Measurements from ENCODE around the gene SERINC5. TPM values are rescaled to one million over a fixed set of nuclear protein-coding genes. Genes with fewer than 3 reads are reported as not detected.

Gene SERINC5
- total RNA-seq, 4 donors from 2014 or later: 6.5 to 9.3 (median 8.8) TPM

GRCh38 chr5:80076131-80077050, 179.5 kb downstream of the SERINC5 start:
- 87 to 96% methylated on average over 5 to 9 of the region's 10 CpGs for WGBS, 2 donors (ENCODE audit: low coverage in 1 of 2)
- H3K36me3 ChIP-seq: peaks cover 0 to 6% of the 10 kb centered on the region in 2 donors
- no peaks in the 10 kb centered on the region for H3K27me3 ChIP-seq
- no peak overlapping the region for H3K27ac ChIP-seq
- no peaks in the 10 kb centered on the region for H3K4me1 ChIP-seq
- no peak for ATAC-seq
- H3K9me3 ChIP-seq: no peaks in the 10 kb centered on the region
- no peak overlapping the region for H3K4me3 ChIP-seq
- TF ChIP-seq POLR2AphosphoS5 (IDR thresholded peaks at IDR 0.05) (no peak), EP300 (IDR thresholded peaks at IDR 0.05) (no peak), POLR2A (IDR thresholded peaks at IDR 0.05) (no peak), CTCF (IDR thresholded peaks at IDR 0.05) (no peak)

- ATAC-seq: no peak
- TF ChIP-seq POLR2A (IDR thresholded peaks at IDR 0.05) (no peak), CTCF (IDR thresholded peaks at IDR 0.05) (no peak), POLR2AphosphoS5 (IDR thresholded peaks at IDR 0.05) (no peak), EP300 (IDR thresholded peaks at IDR 0.05) (no peak)
Observed at GRCh38 chr5:80072103-80073073, 183.5 kb downstream of the SERINC5 start.

GRCh38 chr5:80071510-80072021, 184.3 kb downstream of the SERINC5 start:
- H3K4me1 ChIP-seq: peaks cover 0 to 9% (median 4%) of the 10 kb centered on the region in 3 donors

More at GRCh38 chr5:80072103-80073073, 183.5 kb downstream of the SERINC5 start:
- no peaks in the 10 kb centered on the region for H3K27me3 ChIP-seq
- WGBS, 2 donors (ENCODE audit: low coverage in 1 of 2): 81 to 86% methylated on average over 8 to 9 of the region's 10 CpGs
- H3K27ac ChIP-seq: no peak overlapping the region
- peaks cover 0 to 6% of the 10 kb centered on the region in 2 donors for H3K36me3 ChIP-seq
- peaks cover 0 to 9% (median 4%) of the 10 kb centered on the region in 3 donors for H3K4me1 ChIP-seq
- H3K9me3 ChIP-seq: no peaks in the 10 kb centered on the region
- H3K4me3 ChIP-seq: no peak overlapping the region

More at GRCh38 chr5:80071510-80072021, 184.3 kb downstream of the SERINC5 start:
- no peak overlapping the region for H3K4me3 ChIP-seq
- TF ChIP-seq EP300 (IDR thresholded peaks at IDR 0.05) (no peak), CTCF (IDR thresholded peaks at IDR 0.05) (no peak), POLR2A (IDR thresholded peaks at IDR 0.05) (no peak), POLR2AphosphoS5 (IDR thresholded peaks at IDR 0.05) (no peak)
- 87 to 93% methylated on average over 2 of the region's 2 CpGs for WGBS, 2 donors (ENCODE audit: low coverage in 1 of 2)
- no peak for ATAC-seq
- H3K27ac ChIP-seq: no peak overlapping the region
- no peaks in the 10 kb centered on the region for H3K9me3 ChIP-seq
- H3K27me3 ChIP-seq: no peaks in the 10 kb centered on the region
- H3K36me3 ChIP-seq: no peaks in the 10 kb centered on the region

Data from gastroesophageal sphincter (tissue), 4 donors.